SU-DHL-6 (cell line): Measurements from ENCODE around the gene EME1.
"Not testable (repeated sequence)": the region's sequence is repeated elsewhere in the genome, so short reads cannot be mapped to it uniquely, and the experiment has no call there.

Source experiments
- EZH2phosphoT487 ChIP-seq: fragments of 200-600 bp; sonication (generic), shearing (Covaris generic); conservative IDR thresholded peaks from 2 replicates; pipeline ENCODE4 v1.6.1; 2018; ENCODE audit warnings: mild to moderate bottlenecking, antibody characterized with exemption, low read length, moderate library complexity, mixed read lengths
- TF ChIP-seq, protein P1 (sequence below): fragments of 200-600 bp; sonication (generic); IDR thresholded peaks from one replicate; pipeline ENCODE4 v1.5.1; 2017; ENCODE audit warnings: antibody characterized with exemption, mild to moderate bottlenecking, low read length, moderate library complexity; ENCODE audit not compliant: insufficient read depth, poor library complexity, severe bottlenecking

DNA sequence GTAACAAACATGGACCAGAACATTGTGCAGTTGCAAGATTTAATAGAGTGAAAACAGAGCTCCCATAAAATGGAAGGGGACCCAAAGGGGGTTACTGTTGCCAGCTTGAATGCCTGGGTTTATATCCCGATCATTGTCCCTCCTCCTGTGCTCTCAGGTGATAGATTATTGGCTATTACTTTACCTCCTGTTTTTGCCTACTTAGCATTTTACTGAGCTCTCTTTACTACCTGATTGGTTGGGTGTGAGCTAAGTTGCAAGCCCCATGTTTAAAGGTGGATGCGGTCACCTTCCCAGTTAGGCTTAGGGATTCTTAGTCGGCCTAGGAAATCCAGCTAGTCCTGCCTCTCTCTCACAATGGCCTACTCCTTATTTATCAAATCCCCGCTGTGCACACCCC is 32.3 kb downstream of the EME1 start:
- TF ChIP-seq, protein P1, sequence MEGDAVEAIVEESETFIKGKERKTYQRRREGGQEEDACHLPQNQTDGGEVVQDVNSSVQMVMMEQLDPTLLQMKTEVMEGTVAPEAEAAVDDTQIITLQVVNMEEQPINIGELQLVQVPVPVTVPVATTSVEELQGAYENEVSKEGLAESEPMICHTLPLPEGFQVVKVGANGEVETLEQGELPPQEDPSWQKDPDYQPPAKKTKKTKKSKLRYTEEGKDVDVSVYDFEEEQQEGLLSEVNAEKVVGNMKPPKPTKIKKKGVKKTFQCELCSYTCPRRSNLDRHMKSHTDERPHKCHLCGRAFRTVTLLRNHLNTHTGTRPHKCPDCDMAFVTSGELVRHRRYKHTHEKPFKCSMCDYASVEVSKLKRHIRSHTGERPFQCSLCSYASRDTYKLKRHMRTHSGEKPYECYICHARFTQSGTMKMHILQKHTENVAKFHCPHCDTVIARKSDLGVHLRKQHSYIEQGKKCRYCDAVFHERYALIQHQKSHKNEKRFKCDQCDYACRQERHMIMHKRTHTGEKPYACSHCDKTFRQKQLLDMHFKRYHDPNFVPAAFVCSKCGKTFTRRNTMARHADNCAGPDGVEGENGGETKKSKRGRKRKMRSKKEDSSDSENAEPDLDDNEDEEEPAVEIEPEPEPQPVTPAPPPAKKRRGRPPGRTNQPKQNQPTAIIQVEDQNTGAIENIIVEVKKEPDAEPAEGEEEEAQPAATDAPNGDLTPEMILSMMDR: not testable (repeated sequence)
- TF ChIP-seq EZH2phosphoT487: not testable (repeated sequence)
